Left lung (tissue), 10 donors: ENCODE measurements around the gene SLC5A2. TPM values are rescaled to one million over a fixed set of nuclear protein-coding genes. Genes with fewer than 3 reads are reported as not detected.
A peak's percentile ranks its signal among the peaks of the same experiment; 100 is the strongest.

ENCODE experiments used
- ATAC-seq: fragments of 200-7000 bp; cut with Tn5 transposase; one replicate; pipeline ENCODE4 v1.9.1; 2020; ENCODE audit warnings: moderate library complexity
- DNase-seq, 4 donors: peaks; one replicate each; pipeline ENCODE4 v3.0.0-alpha.2; 2013 to 2020
- H3K27ac ChIP-seq, 2 donors: fragments of 200-600 bp; sonication (generic) in 1 of 2; one replicate each; pipeline versions ENCODE4 v1.5.0 to v1.8.0; 2020 to 2021
- H3K27me3 ChIP-seq, 2 donors: fragments of 200-600 bp; sonication (generic) in 1 of 2; one replicate each; pipeline versions ENCODE4 v1.5.0 to v1.8.0; 2020 to 2021
- H3K36me3 ChIP-seq, 2 donors: fragments of 200-600 bp; sonication (generic) in 1 of 2; one replicate each; pipeline versions ENCODE4 v1.5.0 to v1.8.0; 2020 to 2021
- H3K4me1 ChIP-seq, 2 donors: fragments of 200-600 bp; one replicate each; pipeline ENCODE4 v1.8.0; 2021
- H3K4me3 ChIP-seq, 2 donors: fragments of 200-600 bp; sonication (generic) in 1 of 2; one replicate each; pipeline versions ENCODE4 v1.5.0 to v1.8.0; 2020 to 2021; ENCODE audit warnings: mild to moderate bottlenecking in 1 of 2
- H3K9me3 ChIP-seq, 2 donors: fragments of 200-600 bp; sonication (generic) in 1 of 2; one replicate each; pipeline versions ENCODE4 v1.5.0 to v1.8.0; 2020 to 2021
- CTCF ChIP-seq, 2 donors: fragments of 200-600 bp; sonication (generic) in 1 of 2; IDR thresholded peaks; one replicate each; pipeline versions ENCODE4 v1.5.0 to v1.8.0; 2021; ENCODE audit warnings: antibody characterized with exemption in 2 of 2
- intact Hi-C, 2 donors: fragments of 100-400 bp; cut with DNase I; formaldehyde crosslinking; loops; one replicate each; pipeline versions ENCODE4 v1.11.2 to v1.14.2; 2022
- polyA plus RNA-seq, 6 donors: library from polyadenylated mRNA; unstranded; fragments of 120-200 nt; gene quantifications; one replicate each; pipeline ENCODE4 v1.2.1, GENCODE V29; 2013; ENCODE audit not compliant: insufficient read length in 6 of 6
- total RNA-seq, 2 donors: library from RNA; stranded (reverse); fragmentation: NEBNext Ultra II Directional; extraction: Animal tissue kit (Norgen Biotek cat#: 25700); gene quantifications; one replicate each; pipeline ENCODE4 v1.2.1, GENCODE V29; 2021
- donor health status: DM: no; HTN: yes; CAD: no.
- donor health status: DM: no; HTN: no; CAD: no.

The SLC5A2 gene
- total and polyA plus RNA-seq, 8 donors: 0.92 to 18.8 (median 13.5) TPM

GRCh38 chr16:31484491-31485171 lies 1.7 kb downstream of the SLC5A2 start:
- ATAC-seq (peak; percentile 75), DNase-seq (peak in 2 of 4 donors; percentile 86 to 90)
- H3K27me3 ChIP-seq: peaks cover 0 to 19% of the 10 kb centered on the region in 2 donors
- intact Hi-C loops: no loop called here
- H3K4me3 ChIP-seq: no peak overlapping the region
- peaks cover 7 to 39% of the 10 kb centered on the region in 2 donors for H3K4me1 ChIP-seq
- no peak for TF ChIP-seq CTCF (IDR thresholded peaks at IDR 0.05)
- no peaks in the 10 kb centered on the region for H3K36me3 ChIP-seq
- no peak overlapping the region for H3K27ac ChIP-seq
- no peaks in the 10 kb centered on the region for H3K9me3 ChIP-seq

GRCh38 chr16:31485571-31485970 lies 2.6 kb downstream of the SLC5A2 start:
- H3K9me3 ChIP-seq: no peaks in the 10 kb centered on the region
- peak in 1 of 4 donors; percentile 68 for DNase-seq
- intact Hi-C loops: no loop called here
- ATAC-seq: no peak
- peaks cover 0 to 7% of the 10 kb centered on the region in 2 donors for H3K36me3 ChIP-seq
- TF ChIP-seq CTCF (IDR thresholded peaks at IDR 0.05): no peak
- H3K27me3 ChIP-seq: peaks cover 0 to 19% of the 10 kb centered on the region in 2 donors
- peaks cover 7 to 30% of the 10 kb centered on the region in 2 donors for H3K4me1 ChIP-seq
- H3K27ac ChIP-seq: no peak overlapping the region
- no peak overlapping the region for H3K4me3 ChIP-seq

GRCh38 chr16:31486045-31486444 lies 3.1 kb downstream of the SLC5A2 start:
- ATAC-seq (no peak), DNase-seq (peak in 1 of 4 donors; percentile 28)
- intact Hi-C loops: no loop called here
- no peak for TF ChIP-seq CTCF (IDR thresholded peaks at IDR 0.05)
- Histone ChIP-seq H3K27me3 (peaks cover 0 to 19% of the 10 kb centered on the region in 2 donors), H3K4me1 (peaks cover 7 to 25% of the 10 kb centered on the region in 2 donors), H3K36me3 (peaks cover 0 to 10% of the 10 kb centered on the region in 2 donors), H3K27ac (no peak overlapping the region), H3K4me3 (peak overlapping the region in 1 of 2 donors; percentile 51), H3K9me3 (no peaks in the 10 kb centered on the region)

GRCh38 chr16:31487071-31487719 lies 4.3 kb downstream of the SLC5A2 start:
- Histone ChIP-seq H3K4me3 (peak overlapping the region; percentile 46 to 51), H3K27ac (peak overlapping the region; percentile 16 to 41), H3K36me3 (peaks cover 0 to 22% of the 10 kb centered on the region in 2 donors), H3K9me3 (no peaks in the 10 kb centered on the region), H3K27me3 (peaks cover 0 to 19% of the 10 kb centered on the region in 2 donors), H3K4me1 (peaks cover 7 to 25% of the 10 kb centered on the region in 2 donors)
- intact Hi-C loops: no loop called here
- ATAC-seq: peak; percentile 1
- no peak for TF ChIP-seq CTCF (IDR thresholded peaks at IDR 0.05)
- peak in 1 of 4 donors; percentile 76 for DNase-seq
